Islet precursor cell (in vitro differentiated cells): ENCODE data around the gene NUDT6.
"Not testable (repeated sequence)": the region's sequence is repeated elsewhere in the genome, so short reads cannot be mapped to it uniquely, and the experiment has no call there.

Source experiments
- DNase-seq: peaks from one replicate; pipeline ENCODE4 v3.0.0-alpha.2; 2018

NUDT6 gene, protein sequence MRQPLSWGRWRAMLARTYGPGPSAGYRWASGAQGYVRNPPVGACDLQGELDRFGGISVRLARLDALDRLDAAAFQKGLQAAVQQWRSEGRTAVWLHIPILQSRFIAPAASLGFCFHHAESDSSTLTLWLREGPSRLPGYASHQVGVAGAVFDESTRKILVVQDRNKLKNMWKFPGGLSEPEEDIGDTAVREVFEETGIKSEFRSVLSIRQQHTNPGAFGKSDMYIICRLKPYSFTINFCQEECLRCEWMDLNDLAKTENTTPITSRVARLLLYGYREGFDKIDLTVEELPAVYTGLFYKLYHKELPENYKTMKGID

GRCh38 chr4:122921971-122922876, at the start of gene NUDT6:
TSS of gene NUDT6 (minus strand) at chr4:122922597. CDS start at chr4:122922572, 25 bp downstream.
- peak; percentile 83 for DNase-seq

GRCh38 chr4:122968227-122968812, 45.9 kb upstream of the NUDT6 start:
- no peak for DNase-seq

DNA sequence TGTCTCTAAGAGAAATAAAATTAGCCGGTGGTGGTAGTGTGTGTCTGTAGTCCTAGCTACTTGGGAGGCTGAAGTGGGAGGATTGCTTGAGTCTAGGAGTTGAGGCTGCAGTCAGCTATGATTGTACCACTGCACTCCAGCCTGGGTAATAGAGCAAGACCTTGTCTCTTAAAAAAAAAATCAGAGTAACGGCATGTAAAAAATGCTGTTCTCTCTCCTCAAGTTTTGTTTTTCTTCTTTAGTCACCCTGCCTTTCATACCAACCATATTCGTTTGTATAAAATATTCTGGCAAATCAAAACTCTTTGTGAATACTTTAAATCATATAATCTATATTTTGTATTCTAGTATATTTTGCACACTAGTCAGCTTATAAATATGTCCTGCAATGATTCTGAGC, 44.8 kb upstream of the NUDT6 start:
- no peak for DNase-seq

DNA sequence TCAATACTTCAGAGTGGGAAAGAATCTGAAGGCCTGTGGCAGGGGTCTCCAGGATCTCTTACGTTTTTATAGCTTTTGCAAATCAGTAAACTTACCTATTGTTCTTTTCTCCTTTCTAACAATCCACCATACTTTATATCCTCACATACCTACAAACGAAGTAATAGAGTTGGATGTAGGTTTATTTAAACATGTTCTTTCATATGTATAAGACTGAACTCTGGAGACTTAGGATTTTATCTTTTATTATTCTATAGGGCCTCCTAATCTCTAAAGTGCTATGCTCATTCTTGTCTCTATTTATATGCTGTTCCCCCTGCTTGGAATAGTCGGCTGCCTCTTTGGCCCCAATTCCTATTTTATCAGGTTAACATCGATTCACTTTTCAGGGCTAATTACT, 43.8 kb upstream of the NUDT6 start:
- DNase-seq = no peak

DNA sequence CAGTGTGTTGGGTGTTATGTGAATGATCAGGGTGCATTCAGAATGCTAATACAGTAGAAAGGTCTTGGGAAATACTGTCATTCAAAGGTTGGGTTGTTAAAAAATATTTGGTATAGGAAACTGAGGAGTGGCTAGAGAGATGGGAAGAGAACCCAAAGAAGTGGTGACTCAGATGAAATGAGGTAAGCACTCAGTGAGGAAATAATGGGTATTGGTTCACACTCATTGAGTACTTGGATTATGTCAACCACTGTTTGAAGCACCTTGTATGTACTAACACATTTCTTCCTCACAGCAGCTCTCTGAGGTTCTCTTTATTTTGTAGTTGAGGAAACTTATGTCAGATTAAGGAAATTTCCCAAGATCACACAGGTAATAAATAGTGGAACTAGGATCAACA, 40.8 kb upstream of the NUDT6 start:
- DNase-seq = no peak

GRCh38 chr4:122960611-122961000, 38.2 kb upstream of the NUDT6 start:
- DNase-seq = no peak

GRCh38 chr4:122959981-122960610, 37.7 kb upstream of the NUDT6 start:
- DNase-seq = no peak

- no peak for DNase-seq
Observed at GRCh38 chr4:122959441-122959840, 37.0 kb upstream of the NUDT6 start.

GRCh38 chr4:122958505-122958904, 36.1 kb upstream of the NUDT6 start:
- DNase-seq = no peak

- DNase-seq = no peak
Observed at GRCh38 chr4:122953924-122954323, 31.5 kb upstream of the NUDT6 start.

GRCh38 chr4:122952028-122952427, 29.6 kb upstream of the NUDT6 start:
- no peak for DNase-seq

GRCh38 chr4:122948671-122949070, 26.3 kb upstream of the NUDT6 start:
- DNase-seq = no peak

DNA sequence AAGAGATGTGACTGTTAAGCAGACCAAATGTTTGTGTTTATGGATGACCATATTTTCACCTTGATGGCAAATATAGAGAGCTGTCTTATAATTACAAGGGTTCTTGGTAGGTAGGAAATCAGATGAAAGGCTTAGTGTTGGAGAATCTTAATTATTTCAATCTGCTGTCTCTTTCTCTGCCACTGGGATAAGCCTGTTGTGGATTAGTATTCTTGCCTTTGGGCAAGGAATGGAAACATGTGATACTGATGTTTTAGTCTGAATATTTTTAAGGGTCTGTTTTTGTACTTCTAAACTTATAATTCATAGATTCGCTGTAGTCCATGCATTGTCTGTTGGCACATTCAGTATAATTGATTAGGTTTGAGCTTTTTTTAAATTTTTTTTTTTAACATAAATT, 23.7 kb upstream of the NUDT6 start:
- no peak for DNase-seq

DNA sequence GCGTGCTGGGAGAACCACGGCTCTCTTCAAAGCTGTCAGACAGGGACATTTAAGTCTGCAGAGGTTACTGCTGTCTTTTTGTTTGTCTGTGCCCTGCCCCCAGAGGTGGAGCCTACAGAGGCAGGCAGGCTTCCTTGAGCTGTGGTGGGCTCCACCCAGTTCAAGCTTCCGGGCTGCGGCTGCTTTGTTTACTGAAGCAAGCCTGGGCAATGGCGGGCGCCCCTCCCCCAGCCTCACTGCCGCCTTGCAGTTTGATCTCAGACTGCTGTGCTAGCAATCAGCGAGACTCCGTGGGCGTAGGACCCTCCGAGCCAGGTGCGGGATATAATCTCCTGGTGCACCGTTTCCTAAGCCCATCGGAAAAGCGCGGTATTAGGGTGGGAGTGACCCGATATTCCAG, 22.7 kb upstream of the NUDT6 start:
- not testable (repeated sequence) for DNase-seq

- no peak for DNase-seq
Observed at GRCh38 chr4:122932763-122933162, 10.4 kb upstream of the NUDT6 start.

DNA sequence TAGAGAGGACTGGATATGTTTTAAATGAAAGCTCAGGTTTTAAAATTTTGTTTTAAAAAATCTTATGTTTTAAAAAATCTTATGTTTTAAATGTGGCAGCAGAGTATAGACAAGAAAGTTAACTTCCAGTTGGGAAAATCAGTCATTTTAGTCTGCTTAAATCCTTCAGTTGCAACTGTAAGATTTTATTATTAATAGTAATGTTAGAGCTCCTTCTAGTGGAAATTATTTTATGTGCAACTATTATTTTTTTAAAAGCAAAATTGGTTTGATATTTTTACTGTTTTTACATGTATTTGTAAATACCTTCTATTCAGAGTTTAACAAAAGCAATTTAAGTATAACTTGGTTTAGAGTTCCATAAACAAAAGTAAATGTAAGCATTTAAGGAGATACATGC, 8.5 kb upstream of the NUDT6 start:
- DNase-seq = no peak

- no peak for DNase-seq
Observed at GRCh38 chr4:122928930-122929329, 6.5 kb upstream of the NUDT6 start.

- peak; percentile 93 for DNase-seq
Observed at GRCh38 chr4:122922877-122923511, 597 bp upstream of the NUDT6 start.

DNA sequence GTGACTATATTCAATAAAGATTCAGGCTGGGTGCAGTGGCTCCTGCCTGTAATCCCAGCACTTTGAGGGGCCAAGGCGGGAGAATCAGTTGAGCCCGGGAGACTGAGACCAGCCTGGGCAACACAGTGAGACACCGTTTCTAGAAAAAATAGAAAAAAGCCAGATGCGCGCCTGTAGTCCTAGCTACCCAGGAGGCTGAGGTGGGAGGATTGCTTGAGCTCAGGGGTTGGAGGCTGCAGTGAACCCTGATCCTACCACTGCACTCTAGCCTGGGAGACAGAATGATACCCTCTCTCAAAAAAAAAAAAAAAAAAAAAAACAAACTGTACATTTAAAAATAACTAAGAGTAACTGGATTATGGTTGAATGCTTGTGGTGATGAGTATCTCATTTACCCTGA, 1.1 kb downstream of the NUDT6 start:
- no peak for DNase-seq

- no peak for DNase-seq
Observed at GRCh38 chr4:122920473-122920872, 1.9 kb downstream of the NUDT6 start.

DNA sequence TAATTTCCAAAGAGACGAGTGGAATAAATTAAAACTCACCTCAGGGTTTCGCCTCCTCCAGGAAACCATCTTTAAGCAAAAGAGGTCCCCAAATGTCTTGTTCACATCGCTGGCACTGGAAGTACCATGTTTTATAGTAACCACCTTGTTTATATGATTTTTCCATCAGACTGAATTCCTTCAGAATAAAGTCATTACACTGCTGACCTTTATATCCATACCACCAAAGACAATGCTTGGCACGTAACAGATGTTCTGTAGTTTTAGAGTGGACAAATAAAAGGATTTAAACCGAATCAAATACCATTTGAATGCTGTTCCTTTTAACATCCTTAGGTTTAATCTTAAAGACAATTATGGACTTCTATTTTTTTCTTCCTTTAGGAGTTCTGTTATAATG, 4.7 kb downstream of the NUDT6 start:
- no peak for DNase-seq

DNA sequence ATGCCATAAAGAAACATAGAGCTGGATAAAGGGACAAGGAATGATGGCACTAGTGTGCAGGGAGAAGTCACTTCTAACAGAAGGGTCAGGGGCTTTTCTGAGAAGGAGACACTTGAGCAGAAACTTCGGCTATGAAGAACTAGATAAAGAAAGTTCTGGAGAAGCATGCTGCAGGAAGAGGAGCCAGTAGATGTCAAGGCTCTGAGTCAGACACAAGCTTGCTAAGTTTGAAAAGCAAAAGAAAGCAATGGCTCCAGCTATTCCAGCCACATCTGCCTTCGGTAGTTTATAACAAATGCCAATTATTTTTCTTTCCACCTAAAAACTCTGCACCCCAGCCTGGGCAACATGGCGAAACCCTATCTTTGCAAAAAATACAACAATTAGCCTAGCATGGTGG, 7.5 kb downstream of the NUDT6 start:
- DNase-seq = no peak
